NCI-H82 treated with DMSO at 0.1 percent for 48 hours (cell line): ENCODE results near the gene GRAPL.
"Not testable (repeated sequence)": the region's sequence is repeated elsewhere in the genome, so short reads cannot be mapped to it uniquely, and the experiment has no call there.

Experiments
- DNase-seq: peaks from one replicate; lab custom pipeline; 2025; ENCODE audit not compliant: unreplicated experiment; lab: John Stamatoyannopoulos, UW

The GRAPL gene

GRCh38 chr17:19136138-19136537 lies 8.7 kb downstream of the GRAPL start:
- DNase-seq: not testable (repeated sequence)

- DNase-seq: not testable (repeated sequence)
These were observed 9.2 kb downstream of the GRAPL start for GRCh38 chr17:19136605-19137004.

- DNase-seq: not testable (repeated sequence)
These were observed 10.6 kb downstream of the GRAPL start for GRCh38 chr17:19137959-19138358.

GRCh38 chr17:19141366-19142155 lies 14.2 kb downstream of the GRAPL start:
- DNase-seq: not testable (repeated sequence)

- DNase-seq: not testable (repeated sequence)
These were observed 15.0 kb downstream of the GRAPL start for GRCh38 chr17:19142419-19142818.

- DNase-seq: not testable (repeated sequence)
These were observed 15.8 kb downstream of the GRAPL start for GRCh38 chr17:19143097-19143777.

- not testable (repeated sequence) for DNase-seq
These were observed 17.0 kb downstream of the GRAPL start for GRCh38 chr17:19144373-19144772.

- not testable (repeated sequence) for DNase-seq
These were observed 18.1 kb downstream of the GRAPL start for GRCh38 chr17:19145471-19145870.

GRCh38 chr17:19150678-19151615 lies 23.6 kb downstream of the GRAPL start:
- not testable (repeated sequence) for DNase-seq

GRCh38 chr17:19157628-19158027 lies 30.2 kb downstream of the GRAPL start:
- DNase-seq: not testable (repeated sequence)

GRCh38 chr17:19158478-19158877 lies 31.1 kb downstream of the GRAPL start:
- DNase-seq: not testable (repeated sequence)

- DNase-seq: not testable (repeated sequence)
These were observed 31.5 kb downstream of the GRAPL start for GRCh38 chr17:19158938-19159337.

GRCh38 chr17:19161308-19162107 lies 34.1 kb downstream of the GRAPL start:
- not testable (repeated sequence) for DNase-seq

- DNase-seq: not testable (repeated sequence)
These were observed 35.2 kb downstream of the GRAPL start for GRCh38 chr17:19162384-19163216.

- not testable (repeated sequence) for DNase-seq
These were observed 47.0 kb downstream of the GRAPL start for GRCh38 chr17:19174422-19174821.

- not testable (repeated sequence) for DNase-seq
These were observed 48.0 kb downstream of the GRAPL start for GRCh38 chr17:19175410-19175809.

- DNase-seq: not testable (repeated sequence)
These were observed 53.9 kb downstream of the GRAPL start for GRCh38 chr17:19181040-19181875.
